HG02852 (cell line): ENCODE results near the gene PRR14.

Experiments used
- ATAC-seq: cut with Tn5 transposase; IDR thresholded peaks from one replicate; pipeline ENCODE4 v1.9.1; 2021; ENCODE audit warnings: mild to moderate bottlenecking, moderate library complexity; ENCODE audit not compliant: unreplicated experiment

The PRR14 gene

DNA sequence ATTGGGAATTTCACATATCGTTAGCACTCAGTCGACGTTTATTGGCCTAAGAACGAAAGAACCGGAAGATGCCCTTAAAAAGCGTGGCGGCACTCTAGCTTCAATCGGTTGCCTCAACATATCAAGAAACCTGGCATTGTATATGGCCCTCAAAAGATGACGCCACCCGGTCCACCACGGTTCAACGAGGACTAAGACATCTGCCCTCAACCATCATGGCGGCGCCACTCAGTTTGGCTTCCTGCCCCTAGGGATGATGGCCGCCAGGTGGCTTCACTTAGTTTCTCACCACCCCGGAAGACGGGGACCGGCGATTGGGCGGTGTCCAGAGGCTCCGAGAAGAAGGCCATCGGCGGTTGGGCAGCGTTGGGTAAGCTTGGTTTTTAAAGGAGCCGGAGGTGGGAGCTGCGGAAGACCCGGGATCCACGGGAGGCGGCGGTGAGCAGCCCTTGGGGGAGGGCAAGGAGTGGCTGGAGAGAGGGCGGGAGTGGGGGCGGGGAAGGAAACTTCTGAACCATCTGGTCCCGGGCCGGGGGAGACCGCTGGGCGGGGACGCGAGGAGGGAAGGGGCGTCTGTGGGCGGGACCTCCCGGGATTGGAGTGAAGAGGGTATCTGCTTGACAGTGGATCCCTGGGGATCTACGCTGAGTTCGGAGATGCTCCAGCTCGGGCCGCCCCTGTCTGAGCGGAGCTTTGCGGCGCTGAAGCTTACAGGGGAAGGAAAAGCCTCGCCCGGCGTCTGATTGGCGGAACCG is at the start of gene PRR14:
TSS of gene PRR14 (plus strand) at position 592 of the 755 bp plus-strand sequence. CDS start 686 bp downstream, outside the sequence.
- peak; percentile 73 for ATAC-seq

DNA sequence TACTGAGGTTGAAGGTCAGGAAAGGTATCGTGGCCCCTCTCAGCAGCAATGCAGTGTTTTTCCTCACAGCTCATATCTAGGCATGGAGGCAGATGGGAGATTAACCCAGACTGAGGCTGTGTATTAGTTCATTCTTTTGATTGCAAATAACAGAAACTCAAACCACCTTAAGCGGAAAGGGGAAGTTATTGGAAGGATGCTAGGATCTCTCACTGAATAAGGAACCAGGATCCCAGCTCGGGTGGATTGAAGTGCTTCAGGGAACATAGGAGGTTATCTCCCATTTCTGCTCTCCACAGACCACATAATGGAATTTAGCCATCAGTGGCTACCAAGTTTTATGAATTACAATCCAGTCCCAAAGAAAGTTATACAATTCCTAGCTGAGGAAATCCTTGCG is 48.8 kb upstream of the PRR14 start:
- ATAC-seq: no peak

DNA sequence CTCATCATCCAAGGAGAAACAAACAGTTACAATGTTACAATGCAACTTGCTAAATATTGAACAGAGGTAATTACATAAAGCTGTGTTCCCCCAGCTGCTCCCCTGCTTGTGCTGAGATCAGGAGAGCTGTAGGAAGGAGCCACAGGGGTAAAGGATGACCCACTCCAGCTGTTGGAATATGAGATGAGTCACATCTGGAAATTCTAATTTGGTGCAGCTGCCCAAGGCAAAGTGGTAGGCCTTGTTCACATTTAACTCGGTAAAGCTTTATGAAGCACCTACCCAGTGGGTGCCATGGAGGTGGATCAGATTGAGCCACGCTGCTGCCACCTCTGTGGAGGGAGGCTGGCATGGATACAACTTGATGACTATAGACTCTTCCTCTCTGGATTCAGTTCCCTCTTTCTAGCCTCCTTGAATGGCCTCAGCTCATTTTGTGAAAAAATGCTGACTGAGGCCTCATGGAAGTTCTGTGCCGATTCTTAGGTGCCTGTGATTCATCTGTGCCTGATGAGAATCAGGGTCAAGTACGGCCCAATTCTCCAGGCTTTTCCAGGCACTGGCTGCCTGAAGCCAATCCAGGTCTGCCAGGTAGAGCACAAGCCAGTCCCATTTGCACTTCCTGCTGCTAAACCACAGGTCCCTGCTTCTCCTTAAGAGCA is 48.0 kb upstream of the PRR14 start:
- no peak for ATAC-seq

GRCh38 chr16:30603945-30604315 is 46.8 kb upstream of the PRR14 start:
- no peak for ATAC-seq

DNA sequence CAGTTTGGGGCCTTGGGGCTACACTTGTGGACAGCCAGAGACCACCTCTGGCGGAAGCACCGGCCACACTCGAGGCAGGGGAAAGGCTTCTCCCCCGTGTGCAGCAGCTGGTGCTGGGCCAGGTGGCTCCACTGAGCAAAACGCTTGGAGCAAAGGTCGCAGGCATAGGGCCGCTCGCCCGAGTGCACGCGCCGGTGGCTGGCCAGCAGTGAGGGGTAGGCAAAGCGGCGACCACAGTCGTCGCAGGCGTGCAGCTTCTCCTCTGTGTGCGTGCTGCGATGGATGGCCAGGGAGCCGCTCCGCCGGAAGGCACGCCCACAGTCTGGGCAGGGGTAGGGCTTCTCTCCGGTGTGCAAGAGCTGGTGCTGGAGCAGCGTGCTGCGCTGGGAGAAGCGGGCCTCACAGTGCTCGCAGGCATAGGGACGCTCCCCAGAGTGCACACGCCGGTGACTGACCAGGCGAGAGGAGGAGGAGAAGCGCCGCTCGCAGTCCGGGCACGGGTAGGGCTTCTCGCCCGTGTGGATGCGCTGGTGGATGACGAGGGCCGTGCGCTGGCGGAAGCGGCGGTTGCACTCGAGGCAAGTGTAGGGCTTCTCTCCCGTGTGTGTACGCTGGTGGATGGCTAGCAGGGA is 46.3 kb upstream of the PRR14 start:
- no peak for ATAC-seq

DNA sequence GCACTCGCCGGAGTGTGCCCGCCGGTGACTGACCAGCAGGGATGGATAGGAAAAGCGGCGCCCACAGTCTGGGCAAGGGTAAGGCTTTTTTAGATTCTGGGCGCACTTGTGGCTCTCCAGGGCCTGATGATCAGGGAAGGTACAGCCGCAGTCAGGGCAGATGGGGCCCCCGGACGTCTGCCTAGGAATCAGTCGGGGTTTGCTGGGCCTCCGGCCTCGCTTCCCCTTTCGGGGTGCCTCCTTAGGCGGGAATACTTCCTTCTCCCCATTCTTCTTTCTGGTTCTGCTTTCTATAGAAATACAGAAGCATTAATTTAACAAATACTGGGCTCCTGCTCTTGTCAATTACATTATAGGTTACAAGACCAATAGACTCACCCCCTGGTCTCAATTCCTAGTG is 45.6 kb upstream of the PRR14 start:
- no peak for ATAC-seq

GRCh38 chr16:30606004-30606403 is 44.8 kb upstream of the PRR14 start:
- ATAC-seq: no peak

DNA sequence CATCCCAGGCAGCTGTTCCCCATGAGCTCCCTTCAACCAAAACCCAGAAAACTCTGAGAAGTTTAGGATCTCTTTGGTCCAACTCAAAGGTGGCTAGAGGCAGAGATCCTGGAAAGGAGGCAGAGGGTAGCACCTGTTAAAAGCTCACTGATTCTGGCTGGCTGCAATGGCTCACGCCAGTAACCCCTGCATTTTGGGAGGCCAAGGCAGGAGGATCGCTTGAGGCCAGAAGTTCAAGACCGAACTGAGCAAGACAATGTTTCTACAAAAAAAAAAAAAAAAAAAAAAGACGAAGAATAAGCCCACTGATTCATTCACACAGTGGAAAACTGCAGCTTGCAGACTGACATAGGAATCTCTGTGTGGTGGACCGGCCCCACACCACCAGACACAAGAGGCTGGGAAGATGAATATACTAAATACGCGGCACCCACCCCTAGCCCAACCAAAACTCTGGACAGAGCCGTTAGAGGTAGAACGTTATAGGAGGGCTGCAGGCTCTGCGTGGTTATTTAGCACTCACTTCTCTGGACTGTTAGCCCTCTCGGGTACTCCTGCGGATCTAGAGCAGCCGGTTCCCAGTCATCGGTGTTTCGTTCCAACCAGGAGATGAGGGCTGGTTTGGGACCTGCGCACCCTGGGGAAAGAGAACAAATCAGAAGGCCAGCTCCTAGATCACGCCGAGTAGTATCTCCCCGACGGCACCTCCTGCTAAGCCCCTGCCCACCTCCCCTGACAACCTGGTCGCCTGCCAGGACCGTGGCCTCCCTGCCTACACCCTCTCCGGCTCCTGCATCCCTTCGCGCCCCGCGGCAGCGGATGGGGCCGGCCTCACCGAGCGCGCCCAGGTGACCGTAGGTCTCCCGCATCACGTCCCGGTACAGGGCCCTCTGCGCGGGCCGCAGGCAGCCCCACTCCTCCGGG is 41.5 kb upstream of the PRR14 start:
- ATAC-seq: peak; percentile 29

DNA sequence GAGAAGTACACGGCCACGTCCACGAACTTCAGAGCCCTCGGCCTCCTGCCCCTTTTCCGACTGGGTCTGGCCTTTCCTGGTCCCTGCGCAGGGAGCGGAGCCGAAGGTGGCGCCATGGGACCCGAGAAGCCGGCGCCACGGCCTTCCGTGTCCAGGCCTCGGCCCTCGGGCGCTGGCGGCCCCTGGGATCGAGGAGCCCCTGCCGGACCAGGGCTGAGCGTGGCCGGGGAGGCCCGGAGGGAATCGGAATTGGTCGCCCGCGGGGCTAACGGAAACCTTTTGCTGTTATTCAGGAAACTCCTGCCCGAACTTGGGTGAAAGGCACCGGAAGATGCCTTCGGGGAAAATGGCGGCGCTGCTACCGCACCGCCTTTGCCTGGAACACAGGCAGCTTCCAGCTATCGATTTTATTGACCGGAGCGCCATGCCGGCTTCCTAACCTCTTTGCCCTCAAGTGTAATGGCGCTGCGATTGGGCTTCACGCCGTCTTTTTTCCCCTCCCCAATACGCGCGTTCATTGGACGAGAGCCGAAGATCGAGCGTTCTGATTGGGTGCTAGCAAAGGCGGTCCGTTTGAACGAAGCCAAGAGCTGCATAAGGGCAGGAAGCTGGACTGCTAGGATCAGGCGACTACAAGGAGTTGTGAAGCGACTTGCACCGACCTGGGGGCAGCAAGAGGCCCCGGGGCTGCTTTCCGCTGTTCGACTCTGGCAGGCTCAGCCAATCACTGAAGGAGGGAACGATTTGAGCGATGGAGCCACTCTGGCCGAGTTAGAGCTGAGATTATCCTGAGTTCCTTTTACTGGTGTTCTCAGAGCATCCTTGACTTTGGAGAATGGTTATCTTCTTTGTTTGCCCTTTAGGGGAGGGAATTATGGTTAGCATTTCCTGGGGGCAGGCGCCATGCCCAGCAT is 40.6 kb upstream of the PRR14 start, which contains the start of gene ZNF689:
TSS of gene ZNF689 (minus strand) at position 464 of the 914 bp plus-strand sequence. CDS start at position 116, 348 bp downstream.
- ATAC-seq: peak; percentile 87

GRCh38 chr16:30615358-30616091 is 35.2 kb upstream of the PRR14 start:
- no peak for ATAC-seq

GRCh38 chr16:30619202-30619601 is 31.6 kb upstream of the PRR14 start:
- ATAC-seq: no peak

DNA sequence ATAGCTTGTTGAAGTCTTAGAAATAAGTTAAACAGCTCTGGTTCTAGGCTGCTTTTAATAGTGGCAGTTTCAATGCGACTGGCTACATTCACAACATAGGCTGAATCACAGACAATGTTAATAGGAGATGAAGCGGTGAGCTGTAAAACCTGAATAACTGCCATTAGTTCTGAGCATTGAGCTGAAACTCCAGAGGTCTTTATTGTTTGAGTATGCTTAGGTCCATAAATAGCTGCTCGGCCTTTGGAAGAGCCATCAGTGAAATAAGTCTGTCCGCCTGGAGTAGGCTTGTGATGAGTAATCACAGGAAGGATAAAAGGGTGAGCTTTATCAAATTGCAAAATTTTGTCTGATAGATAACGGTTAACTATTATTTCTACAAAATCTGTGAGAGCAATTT is 31.1 kb upstream of the PRR14 start:
- no peak for ATAC-seq

DNA sequence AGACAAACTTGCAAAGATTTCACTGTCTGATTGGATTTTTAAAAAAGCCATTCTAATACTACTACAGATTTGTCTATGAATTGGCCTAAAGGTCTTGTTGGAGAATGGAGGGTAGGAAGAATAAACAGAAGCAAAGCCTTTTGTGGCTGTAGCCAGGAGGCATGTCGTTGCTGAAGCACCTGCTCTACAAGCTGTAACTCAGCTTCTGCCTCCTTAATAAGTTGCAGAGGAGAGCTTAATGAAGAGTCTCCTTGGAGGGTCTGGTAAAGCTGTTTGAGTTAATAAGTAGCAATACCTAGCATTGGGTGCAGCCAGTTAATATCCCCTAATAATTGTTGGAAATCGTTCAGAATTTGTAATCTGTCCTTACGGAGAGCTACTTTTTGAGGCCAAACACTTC is 30.6 kb upstream of the PRR14 start:
- no peak for ATAC-seq

DNA sequence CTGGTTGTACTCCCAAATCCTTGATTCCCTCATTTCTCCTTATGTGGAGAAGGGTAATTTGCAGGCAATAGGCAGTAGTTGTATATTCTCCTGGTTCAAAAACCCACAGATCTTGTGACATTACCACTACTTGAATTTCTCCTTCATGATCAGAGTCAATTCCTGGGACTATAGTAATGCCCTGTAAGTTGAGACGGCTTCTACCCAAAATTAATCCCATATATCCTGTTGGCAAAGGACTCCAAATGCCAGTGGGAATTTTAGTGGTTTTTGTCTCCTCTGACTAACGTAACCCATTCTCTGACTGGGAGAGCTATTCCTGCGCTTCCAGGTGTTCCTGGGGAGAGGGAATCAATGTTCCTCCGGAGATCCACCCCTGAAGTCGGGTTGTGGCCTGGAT is 29.0 kb upstream of the PRR14 start:
- ATAC-seq: no peak

GRCh38 chr16:30622455-30623032 is 28.2 kb upstream of the PRR14 start:
- no peak for ATAC-seq

GRCh38 chr16:30623536-30624283 is 27.1 kb upstream of the PRR14 start:
- no peak for ATAC-seq

GRCh38 chr16:30626236-30626635 is 24.5 kb upstream of the PRR14 start:
- no peak for ATAC-seq
